Omental fat pad (tissue), 4 donors: ENCODE measurements around the gene FAM53A. TPM values are rescaled to one million over a fixed set of nuclear protein-coding genes. Genes with fewer than 3 reads are reported as not detected.

Experiments
- ATAC-seq: fragments of 150-250 bp; one replicate; pipeline ENCODE4 v1.9.1; 2016; ENCODE audit warnings: mild to moderate bottlenecking, moderate library complexity; ENCODE audit not compliant: low FRiP score
- DNase-seq: peaks from one replicate; pipeline ENCODE4 v3.0.0-alpha.2; 2019; ENCODE audit warnings: low spot score
- total RNA-seq, 4 donors: library from RNA; depleted of rRNA; stranded (reverse); fragments of >200 nt; gene quantifications; one replicate each; pipeline ENCODE4 v1.1.0, GENCODE V29; 2016
- TF ChIP-seq, protein P1 (sequence below), 3 donors: fragments of 450-650 bp; IDR thresholded peaks; one replicate each; pipeline ENCODE4 v1.5.1; 2016 to 2017; ENCODE audit warnings: antibody characterized with exemption in 3 of 3, mild to moderate bottlenecking in 3 of 3, moderate library complexity in 2 of 3

The FAM53A gene
- total RNA-seq, 4 donors from 2014 or later = 2.0 to 10.9 (median 5.6) TPM

DNA sequence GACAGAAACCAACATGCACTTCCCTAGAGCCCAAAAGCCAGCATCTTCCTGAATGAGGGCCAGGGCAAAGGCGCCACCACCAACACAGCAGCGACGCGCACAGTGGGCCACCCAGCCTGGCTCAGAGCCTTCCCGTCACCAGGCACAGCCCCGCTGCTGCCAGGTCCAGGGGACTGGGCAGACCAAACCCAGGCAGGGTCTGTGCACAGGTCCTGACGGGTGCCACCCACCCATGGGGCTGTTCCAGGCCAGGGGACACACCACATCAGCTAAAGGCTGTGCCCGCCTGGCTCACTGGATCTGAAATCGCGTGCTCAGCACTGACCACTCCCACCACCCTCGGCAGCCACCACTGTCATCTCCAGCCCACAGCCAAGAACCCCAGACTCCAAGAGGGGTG lies 13.8 kb downstream of the FAM53A start:
- DNase-seq (no peak), ATAC-seq (no peak)
- TF ChIP-seq, protein P1, sequence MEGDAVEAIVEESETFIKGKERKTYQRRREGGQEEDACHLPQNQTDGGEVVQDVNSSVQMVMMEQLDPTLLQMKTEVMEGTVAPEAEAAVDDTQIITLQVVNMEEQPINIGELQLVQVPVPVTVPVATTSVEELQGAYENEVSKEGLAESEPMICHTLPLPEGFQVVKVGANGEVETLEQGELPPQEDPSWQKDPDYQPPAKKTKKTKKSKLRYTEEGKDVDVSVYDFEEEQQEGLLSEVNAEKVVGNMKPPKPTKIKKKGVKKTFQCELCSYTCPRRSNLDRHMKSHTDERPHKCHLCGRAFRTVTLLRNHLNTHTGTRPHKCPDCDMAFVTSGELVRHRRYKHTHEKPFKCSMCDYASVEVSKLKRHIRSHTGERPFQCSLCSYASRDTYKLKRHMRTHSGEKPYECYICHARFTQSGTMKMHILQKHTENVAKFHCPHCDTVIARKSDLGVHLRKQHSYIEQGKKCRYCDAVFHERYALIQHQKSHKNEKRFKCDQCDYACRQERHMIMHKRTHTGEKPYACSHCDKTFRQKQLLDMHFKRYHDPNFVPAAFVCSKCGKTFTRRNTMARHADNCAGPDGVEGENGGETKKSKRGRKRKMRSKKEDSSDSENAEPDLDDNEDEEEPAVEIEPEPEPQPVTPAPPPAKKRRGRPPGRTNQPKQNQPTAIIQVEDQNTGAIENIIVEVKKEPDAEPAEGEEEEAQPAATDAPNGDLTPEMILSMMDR (IDR thresholded peaks at IDR 0.05) = no peak

DNA sequence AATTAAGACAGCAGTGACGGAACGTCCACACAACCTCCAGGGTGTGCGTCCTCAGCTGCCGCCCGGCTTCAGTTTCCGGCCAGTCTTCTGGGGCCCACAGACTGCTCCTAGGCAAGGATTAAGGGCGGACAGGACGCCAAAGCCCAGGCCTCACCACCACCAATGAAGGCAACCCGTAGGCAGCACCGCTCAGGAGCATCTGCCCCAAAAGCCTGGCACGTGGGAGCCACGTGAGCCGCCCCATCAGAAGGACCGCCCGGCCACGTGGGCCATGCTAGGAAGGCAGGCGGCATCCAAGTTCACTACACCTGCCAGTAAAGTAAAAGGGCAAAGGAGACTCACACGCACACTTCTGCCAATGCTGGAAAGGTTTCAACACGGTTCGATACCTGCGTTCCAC lies 14.3 kb downstream of the FAM53A start:
- DNase-seq (no peak), ATAC-seq (no peak)
- TF ChIP-seq, protein P1 (IDR thresholded peaks at IDR 0.05) = no peak

DNA sequence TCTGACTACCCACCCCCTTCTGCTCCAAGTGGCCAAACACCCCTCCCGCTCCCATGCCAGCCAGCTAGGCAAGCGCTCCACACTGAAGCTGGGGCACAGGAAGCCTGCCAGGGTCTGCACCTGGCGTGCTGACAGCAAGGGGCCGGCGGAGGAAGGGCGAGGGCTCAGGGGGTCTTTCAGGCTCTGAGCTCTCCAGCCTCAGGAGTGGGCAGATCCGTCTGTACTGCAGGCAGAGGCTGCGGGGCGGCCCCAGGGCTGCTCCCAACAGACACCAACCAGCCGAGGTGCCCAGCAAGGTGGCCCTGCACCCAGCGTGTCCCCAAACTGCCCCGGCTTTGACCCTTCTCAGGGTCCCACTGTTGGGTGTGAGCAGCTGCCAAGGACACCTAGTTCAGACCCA lies 14.8 kb downstream of the FAM53A start:
- no peak for DNase-seq
- TF ChIP-seq, protein P1 (IDR thresholded peaks at IDR 0.05) = no peak
- no peak for ATAC-seq

DNA sequence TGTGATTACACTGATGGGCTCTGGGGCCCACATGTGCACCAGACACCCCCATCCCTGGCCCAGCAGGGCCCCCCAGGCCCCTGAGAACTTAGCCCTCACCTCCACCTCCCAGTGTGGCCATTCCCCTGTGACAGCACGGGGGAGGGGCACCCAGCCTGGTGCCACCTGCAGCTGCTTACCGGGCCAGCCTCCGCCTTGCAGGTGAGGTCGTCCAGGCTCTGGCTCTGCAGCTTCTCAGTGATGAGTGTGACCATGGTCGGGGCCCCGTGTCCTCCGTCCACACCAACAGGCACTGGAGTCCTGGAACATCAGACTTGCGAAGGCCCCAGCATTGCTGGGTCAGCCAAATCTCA lies 15.6 kb downstream of the FAM53A start:
- DNase-seq (no peak), ATAC-seq (no peak)
- TF ChIP-seq, protein P1 (IDR thresholded peaks at IDR 0.05) = no peak

DNA sequence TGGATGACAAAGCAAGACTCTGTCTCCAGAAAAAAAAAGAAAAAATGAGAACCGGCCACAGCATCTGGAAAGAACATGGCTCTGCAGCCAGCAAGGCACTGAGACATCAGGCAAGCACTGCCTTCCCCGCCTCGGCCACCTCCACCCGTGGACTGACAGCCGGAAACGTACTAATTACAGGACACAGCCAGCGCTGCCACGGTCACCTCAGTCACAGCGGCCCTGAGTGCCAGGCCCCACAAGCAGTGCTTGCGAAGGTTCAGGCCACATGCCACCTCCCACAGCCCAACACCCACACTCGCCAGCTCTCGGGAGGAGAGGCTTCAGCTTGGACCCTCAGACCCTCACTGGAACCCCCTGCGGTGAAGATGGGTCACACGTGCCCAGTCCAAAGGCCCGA lies 16.8 kb downstream of the FAM53A start:
- DNase-seq (no peak), ATAC-seq (no peak)
- TF ChIP-seq, protein P1 (IDR thresholded peaks at IDR 0.05) = no peak

DNA sequence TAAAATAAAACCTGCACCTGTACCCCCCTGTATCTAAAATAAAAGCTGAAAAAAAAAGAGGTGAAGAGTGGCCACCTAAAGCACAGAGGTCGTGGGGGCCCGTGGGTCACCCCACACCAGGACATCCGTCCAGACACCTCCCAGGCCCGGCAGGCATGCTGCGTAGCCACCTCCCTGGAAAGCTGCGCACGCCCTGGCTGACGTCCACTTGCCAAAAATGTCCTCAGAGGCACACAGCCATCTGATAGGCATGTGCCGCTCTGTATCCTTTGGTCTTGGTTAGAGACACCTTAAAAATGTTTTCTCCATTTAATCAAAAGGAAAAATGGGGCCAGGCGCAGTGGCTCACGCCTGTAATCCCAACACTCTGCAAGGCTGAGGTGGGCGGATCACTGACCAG lies 17.7 kb downstream of the FAM53A start:
- no peak for ATAC-seq
- TF ChIP-seq, protein P1 (IDR thresholded peaks at IDR 0.05) = no peak
- DNase-seq = no peak

DNA sequence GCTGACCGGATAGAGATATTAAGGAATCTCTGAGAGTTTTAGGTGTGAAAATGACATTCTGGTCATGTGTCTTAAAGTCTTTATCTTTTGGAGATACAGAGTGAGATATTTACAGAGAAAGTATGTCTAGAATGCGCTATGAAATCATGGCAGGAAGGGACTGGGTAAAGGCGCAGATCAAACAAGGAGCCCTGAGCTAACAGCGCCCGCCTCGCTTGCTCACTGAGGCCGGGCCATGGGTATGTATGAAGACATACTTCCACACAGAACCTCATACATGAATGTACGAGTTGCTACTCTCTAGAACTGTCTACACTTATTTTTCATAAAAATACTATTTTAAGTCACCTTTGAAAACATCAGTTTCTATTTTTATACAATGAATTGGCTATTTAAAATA lies 20.0 kb downstream of the FAM53A start:
- no peak for ATAC-seq
- TF ChIP-seq, protein P1 (IDR thresholded peaks at IDR 0.05) = no peak
- no peak for DNase-seq
